Stomach (tissue), 4 donors: ENCODE measurements around the gene ANKRD28.

Experiments used
- CTCF ChIP-seq, 7 experiments: fragments of 450-650 bp in 4 of 7; fragments of 200-600 bp in 3 of 7; sonication (generic) in 3 of 7; IDR thresholded peaks; one replicate each; pipeline ENCODE4 v1.5.1; 2016 to 2019; ENCODE audit warnings: antibody characterized with exemption in 7 of 7, control low read depth in 2 of 7, mild to moderate bottlenecking in 1 of 7
- POLR2A ChIP-seq, 4 donors: fragments of 450-650 bp; IDR thresholded peaks; one replicate each; pipeline ENCODE4 v1.6.1; 2016; ENCODE audit warnings: antibody characterized with exemption in 4 of 4, control low read depth in 2 of 4, mild to moderate bottlenecking in 1 of 4, moderate library complexity in 1 of 4

DNA sequence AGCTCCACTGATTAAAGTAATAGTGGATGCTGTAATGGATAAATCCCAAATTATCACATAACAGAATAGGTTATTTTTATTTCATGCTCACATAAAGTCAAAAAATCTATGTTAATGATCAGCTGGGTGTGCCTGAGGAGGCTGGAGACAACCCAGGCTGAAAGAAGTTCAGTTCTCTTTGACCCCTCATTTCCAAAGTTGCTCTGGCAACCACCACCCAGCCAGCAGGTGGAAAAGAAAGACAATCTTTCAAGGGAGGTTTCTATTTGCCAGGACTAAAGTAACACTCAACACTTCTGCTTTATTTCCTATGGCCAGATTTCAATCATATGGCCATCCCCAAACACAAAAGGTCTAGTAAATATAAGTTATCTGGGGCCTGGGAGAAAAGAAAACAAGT is 48.8 kb upstream of the ANKRD28 start:
- TF ChIP-seq CTCF (IDR thresholded peaks at IDR 0.05) = no peak
- no peak for TF ChIP-seq POLR2A (IDR thresholded peaks at IDR 0.05)
